ENCODE measurements around the gene COL11A2.

- TF ChIP-seq GATA3 (IDR thresholded peaks at IDR 0.05; ENCODE audit: low read depth, low read length) = no peak
- no peak for TF ChIP-seq GATA2 (IDR thresholded peaks at IDR 0.05; ENCODE audit: low read depth, low read length)
These were observed 32.2 kb downstream of the COL11A2 start for GRCh38 chr6:33160096-33160495.
